ENCODE data around the gene NIPSNAP2. TPM values are rescaled to one million over a fixed set of nuclear protein-coding genes. Genes with fewer than 3 reads are reported as not detected.

The NIPSNAP2 gene
- 52.9 TPM for total RNA-seq
- long read RNA-seq, transcript NIPSNAP2-201 (10 exons, 1,999 nt) = major isoform, 87 of 113 reads
- long read RNA-seq, partial matches to known transcripts = 11 of 113 reads
- long read RNA-seq, other reads (novel, unspliced or antisense) = 12 of 113 reads

GRCh38 chr7:55964261-55965099, at the start of gene NIPSNAP2:
Gene NIPSNAP2 (plus strand): TSS chr7:55964585. CDS start chr7:55964610, 25 bp downstream.
- intact Hi-C loops (cut with DNase I) = no loop called here
- Histone ChIP-seq H3K36me3 (peaks cover 6% of the 10 kb centered on the region), H3K27me3 (ENCODE audit: low read depth) (no peaks in the 10 kb centered on the region), H3K27ac (peak within 1 kb of the TSS; percentile 93), H3K4me3 (peak within 1 kb of the TSS; percentile 76), H3K9me3 (no peaks in the 10 kb centered on the region), H3K4me1 (peaks cover 27% of the 10 kb centered on the region)
- peak; percentile 39 for TF ChIP-seq CTCF (IDR thresholded peaks at IDR 0.05)
- peak; percentile 91 for DNase-seq
- peak; percentile 96 to 97 for ATAC-seq

DNA sequence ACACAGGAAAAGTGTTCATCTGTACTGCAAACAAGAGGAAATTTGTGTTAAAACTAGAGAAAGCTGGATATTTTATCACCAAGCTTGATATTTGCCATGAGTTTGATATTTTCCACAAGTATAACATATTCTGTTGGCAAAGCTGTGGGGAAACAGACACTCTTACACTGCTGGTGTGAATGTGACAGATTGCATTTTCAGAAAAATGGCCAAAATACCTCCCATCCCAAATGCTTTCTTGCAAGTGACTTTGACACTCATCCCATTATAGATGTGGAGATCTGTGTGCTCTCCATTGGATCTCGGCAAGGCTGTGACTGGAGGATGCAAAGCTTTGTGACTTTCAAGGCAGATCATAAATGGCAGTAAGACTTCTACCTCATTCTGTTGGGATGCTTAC, 46.6 kb upstream of the NIPSNAP2 start:
- DNase-seq (no peak), ATAC-seq (no peak)
- intact Hi-C loops (cut with DNase I) = no loop called here
- Histone ChIP-seq H3K36me3 (peaks cover 9% of the 10 kb centered on the region), H3K27me3 (ENCODE audit: low read depth) (no peaks in the 10 kb centered on the region), H3K27ac (no peak overlapping the region), H3K9me3 (no peaks in the 10 kb centered on the region), H3K4me1 (no peaks in the 10 kb centered on the region), H3K4me3 (no peak overlapping the region)
- no peak for TF ChIP-seq CTCF (IDR thresholded peaks at IDR 0.05)

- no peak overlapping the region for H3K27ac ChIP-seq
- peaks cover 4% of the 10 kb centered on the region for H3K36me3 ChIP-seq
- no peak for ATAC-seq
- no peak for TF ChIP-seq CTCF (IDR thresholded peaks at IDR 0.05)
- intact Hi-C loops (cut with DNase I) = no loop called here
- no peaks in the 10 kb centered on the region for H3K4me1 ChIP-seq
- H3K9me3 ChIP-seq = no peaks in the 10 kb centered on the region
- DNase-seq = no peak
- no peak overlapping the region for H3K4me3 ChIP-seq
- no peaks in the 10 kb centered on the region for H3K27me3 ChIP-seq (ENCODE audit: low read depth)
These were observed 36.2 kb upstream of the NIPSNAP2 start for GRCh38 chr7:55928006-55928767.

GRCh38 chr7:55931421-55932151, 32.8 kb upstream of the NIPSNAP2 start:
- no peak overlapping the region for H3K4me3 ChIP-seq
- no peak for TF ChIP-seq CTCF (IDR thresholded peaks at IDR 0.05)
- H3K4me1 ChIP-seq = no peaks in the 10 kb centered on the region
- H3K9me3 ChIP-seq = peaks cover 8% of the 10 kb centered on the region
- ATAC-seq = no peak
- H3K36me3 ChIP-seq = no peaks in the 10 kb centered on the region
- no peak for DNase-seq
- H3K27me3 ChIP-seq (ENCODE audit: low read depth) = no peaks in the 10 kb centered on the region
- H3K27ac ChIP-seq = no peak overlapping the region
- intact Hi-C loops (cut with DNase I) = no loop called here

- intact Hi-C loops (cut with DNase I) = no loop called here
- no peak for DNase-seq
- TF ChIP-seq CTCF (IDR thresholded peaks at IDR 0.05) = no peak
- Histone ChIP-seq H3K27ac (no peak overlapping the region), H3K36me3 (no peaks in the 10 kb centered on the region), H3K9me3 (peaks cover 55% of the 10 kb centered on the region), H3K27me3 (ENCODE audit: low read depth) (no peaks in the 10 kb centered on the region), H3K4me1 (no peaks in the 10 kb centered on the region), H3K4me3 (no peak overlapping the region)
- ATAC-seq = no peak
These were observed 24.8 kb upstream of the NIPSNAP2 start for GRCh38 chr7:55939514-55940123.

Measured in lower lobe of right lung (tissue), 2 donors.